GM18519 (cell line): Measurements from ENCODE around the gene AMOTL1.
A peak's percentile ranks its signal among the peaks of the same experiment; 100 is the strongest.

Experiments
- ATAC-seq: cut with Tn5 transposase; IDR thresholded peaks from one replicate; pipeline ENCODE4 v1.9.1; 2021; ENCODE audit warnings: mild to moderate bottlenecking, moderate library complexity; ENCODE audit not compliant: unreplicated experiment, low FRiP score

AMOTL1 gene

DNA sequence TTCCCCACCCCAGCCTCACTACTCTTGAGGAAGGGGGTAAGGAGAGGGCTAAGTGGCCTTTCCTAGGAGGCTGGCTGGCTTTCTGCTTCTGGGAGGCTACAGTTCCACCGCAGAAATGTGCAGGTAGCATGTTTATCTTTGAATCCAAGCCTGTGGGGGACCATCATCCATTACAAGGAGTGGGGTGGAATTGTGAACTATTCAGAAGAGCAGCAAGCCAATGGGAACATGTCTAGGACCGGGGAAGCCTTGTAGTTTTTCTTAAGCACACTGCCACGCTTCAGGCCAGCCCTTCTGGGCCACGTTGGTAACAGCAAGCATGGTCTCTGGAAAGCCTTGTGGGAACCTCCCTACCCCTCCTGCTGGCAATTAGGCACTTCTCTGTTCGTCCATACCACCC is 100.3 kb downstream of the AMOTL1 start:
- no peak for ATAC-seq

DNA sequence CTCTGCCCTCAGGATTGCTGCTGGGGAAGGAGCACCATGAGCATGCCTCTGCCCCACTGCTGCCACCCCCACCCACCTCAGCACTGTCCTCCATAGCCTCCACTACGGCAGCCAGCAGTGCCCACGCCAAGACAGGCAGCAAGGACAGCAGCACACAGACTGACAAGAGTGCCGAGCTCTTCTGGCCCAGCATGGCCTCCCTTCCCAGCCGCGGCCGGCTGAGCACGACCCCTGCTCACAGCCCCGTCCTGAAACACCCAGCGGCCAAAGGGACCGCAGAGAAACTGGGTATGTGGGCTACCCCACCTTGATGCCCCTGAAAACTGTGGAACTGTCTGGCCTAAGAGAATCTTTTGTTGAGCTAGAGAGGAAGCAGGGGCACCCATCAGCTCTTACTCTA is 101.0 kb downstream of the AMOTL1 start:
- ATAC-seq: no peak

DNA sequence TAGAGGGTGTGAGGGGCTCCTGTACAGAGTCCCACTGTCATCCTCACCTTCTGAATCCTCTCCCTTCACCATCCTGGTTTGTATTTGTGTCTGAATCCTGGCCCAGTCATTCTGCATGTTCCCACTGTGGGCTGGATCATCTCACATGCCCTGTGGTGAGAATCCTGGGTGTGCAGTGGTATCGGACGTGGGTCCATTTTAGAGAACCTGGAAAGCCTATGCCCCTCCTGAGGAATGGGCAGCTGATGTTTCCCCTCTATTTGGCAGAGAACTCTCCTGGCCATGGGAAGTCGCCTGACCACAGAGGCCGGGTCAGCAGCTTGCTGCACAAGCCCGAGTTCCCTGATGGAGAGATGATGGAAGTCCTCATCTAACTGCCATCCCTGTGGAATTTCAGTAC is 102.3 kb downstream of the AMOTL1 start:
- no peak for ATAC-seq

DNA sequence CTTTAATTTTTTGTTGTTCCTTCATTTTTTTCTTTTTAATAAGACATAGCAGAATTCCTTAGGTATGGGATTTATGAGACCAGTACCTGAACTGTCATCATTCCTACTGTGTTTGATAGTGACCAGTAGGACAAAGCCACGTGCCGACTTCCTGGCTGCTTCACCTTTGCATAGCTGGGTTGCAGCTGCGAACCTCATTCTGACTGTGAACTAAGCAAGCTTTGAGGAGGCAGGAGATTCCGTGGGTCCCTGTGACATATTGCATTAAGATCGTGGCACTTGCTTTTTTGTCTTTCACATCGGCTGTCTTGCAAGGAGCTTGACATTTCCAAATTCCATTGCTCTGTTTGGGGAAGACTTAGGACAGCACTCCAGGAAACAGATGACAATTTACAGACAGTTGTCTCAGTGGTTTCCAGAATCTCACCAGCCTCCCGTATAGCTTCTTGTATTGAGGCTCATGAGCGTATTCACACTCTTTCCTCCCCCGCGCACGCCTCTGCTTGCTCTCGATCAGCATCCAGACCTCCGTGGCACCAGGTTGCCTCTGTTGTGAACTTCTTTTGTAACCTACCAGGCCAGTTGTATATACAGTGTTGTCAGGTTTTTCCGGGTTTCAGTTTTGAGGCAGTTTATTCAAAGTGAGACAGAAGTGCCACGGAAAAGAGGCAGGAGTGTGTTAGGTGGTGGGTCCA is 103.5 kb downstream of the AMOTL1 start:
- ATAC-seq: no peak

DNA sequence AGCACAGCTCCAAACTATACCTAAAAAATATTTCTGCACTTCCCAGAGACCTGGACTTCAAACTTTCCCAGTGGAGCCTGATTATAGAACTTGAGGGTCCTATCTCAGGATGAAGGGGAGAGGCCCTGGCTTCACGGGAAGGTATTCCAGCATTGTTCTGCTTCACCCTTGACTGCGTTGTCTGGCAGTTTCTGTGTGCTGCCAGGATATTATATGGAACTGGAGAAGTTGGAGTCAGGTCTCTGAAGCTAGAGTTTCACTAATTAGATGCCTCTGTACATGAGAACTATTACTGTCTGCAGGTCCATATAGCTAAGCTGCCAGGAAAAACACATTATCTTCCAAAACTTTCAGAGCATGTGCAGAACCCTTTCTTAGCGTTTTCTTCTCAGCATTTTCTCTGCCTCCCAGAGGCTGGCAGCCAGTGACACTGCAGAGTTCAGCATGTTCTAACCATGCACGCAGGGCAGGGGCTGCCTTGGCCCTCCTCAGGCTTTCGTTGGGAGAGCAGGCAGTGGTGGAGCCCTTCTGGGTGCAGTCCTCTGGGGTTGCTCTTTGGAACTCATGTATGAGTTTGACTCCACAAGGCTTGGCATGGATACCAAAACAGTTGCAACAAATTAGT is 105.9 kb downstream of the AMOTL1 start:
- no peak for ATAC-seq

DNA sequence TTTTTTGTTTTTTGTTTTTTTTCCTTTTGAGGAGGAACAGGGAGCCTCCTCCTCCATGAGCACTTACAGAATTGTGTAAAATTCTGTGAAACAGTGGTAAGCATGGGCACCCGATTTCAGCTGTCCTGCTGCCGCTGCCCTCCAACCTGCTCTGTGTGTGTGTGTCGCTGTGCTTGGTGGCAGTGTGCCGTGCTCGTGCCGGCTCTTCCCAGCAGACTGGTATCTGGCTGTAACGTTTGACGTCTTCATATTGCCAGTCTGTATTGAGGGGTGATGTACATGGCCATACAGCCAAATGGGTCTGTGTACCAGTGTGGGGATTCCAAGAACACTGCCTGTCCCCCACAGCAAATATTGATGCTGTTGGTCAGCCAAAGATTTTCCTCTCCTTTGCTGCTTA is 108.1 kb downstream of the AMOTL1 start:
- ATAC-seq: no peak

DNA sequence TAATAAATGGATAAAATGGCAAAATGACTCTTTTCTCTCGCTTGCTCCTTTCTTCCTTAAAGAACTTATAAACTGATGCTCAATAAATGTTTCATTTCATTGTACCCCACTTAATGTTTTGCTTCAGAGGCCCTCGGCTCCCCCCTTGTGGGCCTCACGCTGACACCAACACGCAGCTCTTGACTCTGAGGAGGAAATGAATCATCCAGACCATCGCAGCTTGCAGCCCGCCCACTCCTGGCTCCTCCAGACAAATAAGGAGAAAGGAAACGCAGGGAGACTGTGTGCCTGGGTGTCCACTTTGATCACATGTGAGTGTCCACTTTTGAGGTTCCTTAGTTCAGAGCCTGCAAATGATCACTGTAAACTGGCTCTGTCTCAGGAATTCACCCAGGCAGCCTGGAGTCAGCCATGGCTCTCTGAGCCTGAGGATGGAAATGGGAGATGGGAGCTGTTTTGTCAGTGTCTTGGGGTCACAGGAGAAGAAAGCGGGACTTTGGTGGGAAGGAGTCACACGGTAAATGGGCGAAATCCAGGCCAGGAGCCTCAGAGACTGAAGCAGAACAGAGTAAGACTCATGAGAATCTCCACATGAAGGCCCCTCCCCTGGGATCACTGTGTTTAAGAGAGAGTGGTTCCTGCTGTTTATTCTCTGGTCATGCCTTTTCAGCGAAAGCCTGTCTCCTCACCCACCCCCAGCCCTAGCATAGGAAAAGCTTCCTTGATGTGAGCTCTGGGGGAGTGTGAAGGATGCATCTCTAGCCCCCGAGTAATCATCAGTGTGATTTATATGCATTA is 108.7 kb downstream of the AMOTL1 start:
- ATAC-seq: peak; percentile 97

DNA sequence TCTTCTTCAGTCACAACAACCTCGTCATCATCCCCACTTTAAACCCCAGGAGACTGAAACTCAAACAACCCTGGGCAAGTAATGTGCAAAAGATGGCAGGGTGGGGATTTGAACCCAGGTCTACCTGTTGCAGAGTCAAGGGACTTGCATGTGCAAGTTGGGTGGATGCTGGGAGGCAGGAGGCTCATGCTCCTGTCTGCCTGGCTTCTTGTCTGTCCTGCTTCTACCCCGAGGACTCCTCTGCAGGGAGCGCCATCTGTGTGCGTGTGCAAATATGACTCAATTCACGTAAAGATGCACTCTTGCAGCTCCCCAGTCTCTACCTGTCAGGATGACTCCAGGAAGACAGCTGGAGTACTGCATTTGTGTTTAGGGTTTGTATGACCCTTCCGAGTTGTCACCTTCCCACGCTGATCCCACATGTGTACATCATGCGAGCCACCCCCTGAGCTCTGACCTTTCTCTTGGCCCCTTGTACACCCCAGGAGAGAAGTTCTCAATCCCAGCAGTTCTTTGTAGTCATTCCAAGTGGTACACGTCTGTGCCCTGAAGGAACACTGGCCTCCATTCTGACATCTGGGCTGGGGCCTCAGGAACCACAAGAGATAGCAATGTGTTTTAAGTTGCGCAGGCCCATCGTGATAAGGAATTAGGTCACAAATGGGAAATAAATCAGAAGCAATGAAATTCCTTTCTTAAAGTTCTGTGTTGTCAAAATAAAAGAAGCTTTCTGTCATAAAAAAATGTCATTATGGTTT is 109.5 kb downstream of the AMOTL1 start:
- ATAC-seq: no peak

DNA sequence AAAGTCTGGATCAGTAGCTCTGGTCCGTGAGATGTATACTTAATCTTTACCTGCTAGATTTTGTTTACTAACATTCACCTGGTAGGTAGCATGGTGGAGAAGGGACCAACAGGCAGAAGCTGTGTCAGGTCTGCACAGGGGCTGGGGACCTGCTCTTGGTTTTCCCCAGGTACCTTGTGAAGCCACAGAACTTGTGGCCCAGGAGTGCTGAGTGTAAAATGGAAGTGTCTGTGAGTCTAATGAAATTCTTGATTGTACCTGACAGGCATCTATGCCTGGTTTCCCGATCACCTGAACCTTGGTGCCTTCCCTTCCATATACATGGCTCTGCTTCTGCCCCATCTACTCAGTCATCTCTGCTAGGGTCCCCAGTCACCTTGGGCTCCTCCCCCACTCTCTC is 110.8 kb downstream of the AMOTL1 start:
- ATAC-seq: no peak

DNA sequence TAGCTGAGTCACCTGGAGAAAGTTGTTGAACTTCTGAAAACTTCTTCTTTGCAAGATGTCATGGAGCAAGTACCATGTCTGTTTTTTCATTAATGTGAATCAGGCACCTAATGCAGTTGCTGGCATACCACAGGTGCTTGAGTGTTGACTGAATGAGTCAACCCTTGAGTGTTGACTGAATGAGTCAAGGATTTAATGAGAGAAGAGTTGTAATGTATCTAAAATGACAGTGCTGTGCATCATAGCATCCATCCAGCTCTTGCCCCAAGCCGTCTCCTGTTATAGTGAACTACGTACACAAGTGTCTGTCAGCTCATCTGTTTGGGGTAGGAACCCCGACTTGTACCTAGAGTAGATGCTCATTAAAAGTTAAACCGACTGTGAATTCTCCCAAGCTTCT is 112.1 kb downstream of the AMOTL1 start:
- ATAC-seq: no peak

DNA sequence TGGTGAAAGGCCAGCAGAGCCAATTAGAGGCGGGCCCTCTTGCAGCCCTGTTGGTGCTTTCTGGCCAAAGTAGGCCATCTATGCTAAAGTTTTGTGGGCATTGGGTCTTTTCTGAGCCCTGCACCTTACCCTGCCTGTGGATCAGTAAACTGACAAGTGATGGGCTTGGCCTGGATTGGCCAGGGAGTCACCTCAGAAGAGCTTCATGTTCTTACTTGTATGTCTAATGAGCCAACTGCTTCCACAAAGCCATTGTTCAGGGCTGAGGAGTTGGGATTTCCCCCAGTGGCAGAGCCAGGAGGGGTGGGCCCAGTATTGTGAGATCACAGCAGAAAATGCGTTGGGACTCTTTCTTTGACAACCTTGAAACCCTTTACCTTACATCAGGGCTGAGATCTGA is 114.8 kb downstream of the AMOTL1 start:
- ATAC-seq: no peak

DNA sequence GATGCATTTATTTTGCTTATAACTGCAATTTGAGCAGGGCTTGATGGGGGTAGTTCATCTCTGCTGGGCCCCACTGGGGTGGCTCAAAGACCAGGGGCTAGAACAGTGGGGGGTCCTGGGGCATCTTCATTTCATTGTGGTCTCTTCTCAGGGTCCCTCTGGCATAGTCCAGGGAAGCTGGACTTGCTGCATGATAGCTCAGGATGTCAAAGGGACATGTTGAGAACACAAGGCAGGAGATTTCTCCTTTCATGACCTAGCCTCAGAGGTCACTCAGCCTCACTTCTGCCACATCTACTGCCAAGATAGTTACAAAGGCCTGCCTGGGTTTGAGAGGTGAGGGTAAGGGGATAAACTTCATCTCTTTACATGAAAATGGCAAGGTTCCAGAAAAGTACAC is 115.7 kb downstream of the AMOTL1 start:
- no peak for ATAC-seq

DNA sequence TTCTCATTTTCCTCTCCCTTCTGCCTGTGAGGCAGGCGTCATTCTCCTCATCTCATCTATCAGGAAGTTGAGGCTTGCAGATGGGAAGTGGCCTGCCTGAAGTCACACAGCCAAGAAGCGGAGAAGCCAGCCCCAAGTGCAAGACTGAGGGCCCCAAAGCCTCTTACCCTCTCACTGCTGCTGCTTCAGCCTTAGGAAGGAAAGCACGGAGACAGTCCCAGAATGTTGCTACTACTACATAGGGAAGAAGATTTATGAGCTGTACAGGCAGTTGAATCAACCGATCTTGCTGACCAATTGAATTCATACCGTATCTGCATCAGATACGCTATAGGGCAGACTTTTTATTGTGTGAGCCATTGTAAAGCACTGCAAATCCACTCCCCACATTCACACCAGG is 116.2 kb downstream of the AMOTL1 start:
- ATAC-seq: no peak

DNA sequence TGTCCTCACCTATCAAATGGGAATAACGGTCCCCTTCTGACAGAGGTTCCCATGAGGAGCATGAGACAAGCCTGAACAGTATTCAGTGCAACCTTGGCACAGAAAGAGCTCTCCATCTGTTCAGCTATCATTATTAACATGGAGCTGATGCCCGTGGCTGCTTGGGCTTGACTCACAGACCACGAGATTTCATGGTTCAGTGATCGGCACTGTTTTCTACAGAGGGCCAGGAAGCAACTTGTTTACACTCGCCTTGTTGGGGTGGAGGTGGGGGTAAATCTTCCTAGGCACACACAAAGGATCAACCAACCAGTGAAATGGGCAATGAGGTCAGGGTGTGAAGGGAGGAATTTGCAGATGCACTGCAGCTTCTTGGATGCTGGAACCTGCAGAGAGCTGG is 117.0 kb downstream of the AMOTL1 start:
- ATAC-seq: peak; percentile 54

DNA sequence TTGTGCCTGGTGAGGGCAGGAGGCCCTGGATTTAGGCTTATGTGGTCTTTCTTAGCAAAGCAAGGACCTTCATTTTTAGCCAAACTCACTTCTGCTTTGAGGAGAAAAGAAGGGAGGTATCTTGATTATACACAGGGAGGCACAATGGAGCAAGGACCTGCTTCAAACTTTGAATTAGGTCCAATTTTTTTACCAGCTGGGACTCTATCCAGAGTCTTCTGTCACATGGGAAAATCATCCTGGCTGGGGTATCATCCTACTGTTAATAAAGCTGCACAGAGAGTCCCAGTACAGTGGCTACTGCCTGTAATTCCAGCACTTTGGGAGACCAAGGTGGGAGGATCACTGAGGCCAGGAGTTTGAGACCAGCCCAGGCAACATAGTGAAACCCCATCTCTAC is 117.4 kb downstream of the AMOTL1 start:
- ATAC-seq: no peak

DNA sequence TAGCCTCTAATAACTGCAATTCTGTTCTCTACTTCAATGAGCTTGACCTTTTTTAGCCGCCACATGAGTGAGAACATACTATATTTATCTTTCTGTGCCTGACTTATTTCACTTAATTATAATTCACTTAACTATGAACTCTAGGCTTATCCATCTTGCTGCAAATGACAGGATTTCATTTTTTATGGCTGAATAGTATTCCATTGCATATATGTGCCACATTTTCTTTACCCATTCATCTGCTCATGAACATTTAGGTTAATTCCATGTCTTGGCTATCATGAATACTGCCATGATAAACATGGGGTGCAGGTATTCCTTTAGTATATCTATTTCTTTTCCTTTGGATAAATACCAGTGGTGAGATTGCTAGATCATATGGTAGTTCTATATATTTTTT is 120.0 kb downstream of the AMOTL1 start:
- no peak for ATAC-seq

DNA sequence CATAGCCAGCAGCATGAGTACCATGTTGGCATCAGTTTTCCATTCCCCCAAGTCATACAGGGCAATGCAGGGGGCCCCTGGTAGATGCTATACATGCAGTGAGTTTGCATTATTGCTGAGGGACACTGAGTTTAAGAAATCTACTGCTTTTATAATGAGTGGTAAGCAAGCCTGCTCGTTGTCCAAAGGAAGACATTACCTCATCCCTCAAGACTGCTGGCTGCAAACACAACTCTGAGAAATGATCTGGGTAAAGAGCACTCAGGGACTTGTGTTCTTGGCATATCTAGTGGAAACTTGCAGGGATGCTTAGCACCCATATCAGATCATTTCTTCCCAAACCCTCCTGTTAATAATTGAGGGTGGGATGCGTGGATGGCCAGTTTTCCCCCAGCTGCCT is 127.3 kb downstream of the AMOTL1 start:
- no peak for ATAC-seq

DNA sequence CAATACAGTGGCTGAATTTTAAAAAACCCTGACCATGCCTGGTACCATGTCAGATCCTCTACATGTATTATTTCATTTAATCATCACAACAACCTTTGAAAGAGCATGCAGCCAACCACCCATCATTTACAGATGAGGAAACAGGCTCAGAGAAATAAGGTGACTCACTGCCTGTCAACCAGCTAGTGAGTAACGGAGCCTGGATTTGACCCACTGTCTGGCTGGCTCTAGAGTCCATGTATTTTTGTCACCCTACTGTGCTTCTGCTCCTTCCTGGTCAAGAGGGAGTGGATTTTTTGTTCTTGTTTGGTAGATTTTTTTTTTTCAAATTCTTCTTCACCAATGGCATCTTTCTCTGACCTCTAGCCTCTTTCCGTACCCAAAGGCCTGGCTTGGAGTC is 127.8 kb downstream of the AMOTL1 start:
- no peak for ATAC-seq

DNA sequence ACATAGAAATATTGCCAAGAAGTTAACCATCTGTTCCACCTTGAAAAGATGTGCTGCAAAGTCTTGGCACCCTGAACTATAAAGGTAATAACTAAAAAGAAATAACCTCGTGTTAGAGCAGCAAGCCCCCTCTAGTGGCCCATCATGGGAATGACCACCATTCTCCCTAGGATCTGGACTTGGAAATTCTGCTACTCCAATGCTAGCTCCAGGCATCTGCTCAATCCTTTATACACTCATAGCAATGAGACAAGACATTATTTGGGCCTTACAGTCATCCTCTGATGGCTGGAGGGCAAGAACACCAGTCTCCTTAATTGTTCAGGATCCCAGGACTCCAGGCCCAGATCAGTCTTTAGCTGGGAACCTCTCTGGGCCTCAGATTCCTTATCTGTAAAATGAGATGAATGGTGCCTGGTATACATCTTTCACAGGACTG is 129.2 kb downstream of the AMOTL1 start:
- no peak for ATAC-seq

DNA sequence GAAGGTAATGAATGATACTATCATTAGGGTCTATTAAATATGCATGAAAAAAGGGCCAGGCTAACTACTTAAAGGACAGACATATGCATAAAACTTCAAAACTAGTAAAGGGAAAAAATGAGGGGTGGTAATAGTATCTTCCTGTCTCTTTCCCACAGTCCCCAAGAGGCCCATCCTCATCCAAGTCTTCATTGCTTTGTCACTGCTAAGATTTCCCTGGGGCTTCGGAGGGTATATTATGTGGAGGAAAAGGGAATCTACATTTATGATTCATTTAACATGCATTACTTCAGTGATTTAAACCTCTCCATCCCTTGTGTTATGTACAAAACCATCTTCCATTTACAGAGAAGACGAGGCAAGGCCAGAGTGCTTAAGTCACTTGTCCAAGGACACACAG is 139.1 kb downstream of the AMOTL1 start:
- no peak for ATAC-seq

DNA sequence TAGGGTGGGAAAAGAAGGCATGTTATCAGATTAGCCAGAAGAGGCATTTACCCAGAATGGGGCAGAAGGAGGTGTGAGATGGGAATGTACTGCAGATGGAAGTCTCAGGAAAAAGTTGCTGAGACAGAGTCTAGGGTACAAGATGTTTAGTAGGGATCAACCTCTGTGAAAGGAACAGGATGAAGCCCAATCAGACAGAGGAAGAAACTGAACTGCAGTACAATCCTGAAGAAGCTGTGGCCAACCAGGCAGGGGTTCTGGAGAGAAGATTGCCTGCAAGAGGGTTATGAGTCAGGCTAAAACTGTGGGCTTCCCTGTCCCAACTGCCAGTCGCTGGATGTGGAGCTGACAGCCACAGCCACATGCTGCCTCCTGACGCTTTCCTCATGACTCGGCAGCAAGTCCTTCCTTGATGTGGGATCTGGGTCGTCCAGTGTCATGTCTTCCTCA is 141.2 kb downstream of the AMOTL1 start:
- no peak for ATAC-seq
